Type B pancreatic cell (in vitro differentiated cells): Measurements from ENCODE around the gene ASRGL1. TPM values are rescaled to one million over a fixed set of nuclear protein-coding genes. Genes with fewer than 3 reads are reported as not detected.

Experiments used
- DNase-seq: peaks from one replicate; pipeline ENCODE4 v3.0.0; 2021; ENCODE audit warnings: mixed read lengths; ENCODE audit not compliant: unreplicated experiment; ENCODE audit errors: extremely low spot score
- H3K27ac Mint-ChIP-seq: 2 replicates; pipeline ENCODE4 v1.8.0; 2021; ENCODE audit warnings: mild to moderate bottlenecking, mixed read lengths
- H3K27me3 Mint-ChIP-seq: 2 replicates; pipeline ENCODE4 v1.8.0; 2021; ENCODE audit warnings: mixed read lengths
- H3K36me3 Mint-ChIP-seq: 2 replicates; pipeline ENCODE4 v1.8.0; 2021; ENCODE audit warnings: mixed read lengths
- H3K4me1 Mint-ChIP-seq: one replicate; pipeline ENCODE4 v1.8.0; 2021; ENCODE audit warnings: mixed read lengths; ENCODE audit not compliant: unreplicated experiment
- H3K4me3 Mint-ChIP-seq: 2 replicates; pipeline ENCODE4 v1.8.0; 2021; ENCODE audit warnings: mild to moderate bottlenecking, mixed read lengths
- H3K9me3 Mint-ChIP-seq: 2 replicates; pipeline ENCODE4 v1.8.0; 2021; ENCODE audit warnings: mixed read lengths
- total RNA-seq: library from RNA; stranded (reverse); gene quantifications from 2 replicates; pipeline ENCODE4 v1.2.1, GENCODE V29; 2021; ENCODE audit warnings: low replicate concordance
- TF ChIP-seq, protein P1 (sequence below): fragments of 200-600 bp; sonication (generic); conservative IDR thresholded peaks from 2 replicates; pipeline ENCODE4 v1.5.0; 2021; ENCODE audit warnings: antibody characterized with exemption, mild to moderate bottlenecking

The ASRGL1 gene
- total RNA-seq, 1 donor from 2014 or later, result 48.0 TPM

DNA sequence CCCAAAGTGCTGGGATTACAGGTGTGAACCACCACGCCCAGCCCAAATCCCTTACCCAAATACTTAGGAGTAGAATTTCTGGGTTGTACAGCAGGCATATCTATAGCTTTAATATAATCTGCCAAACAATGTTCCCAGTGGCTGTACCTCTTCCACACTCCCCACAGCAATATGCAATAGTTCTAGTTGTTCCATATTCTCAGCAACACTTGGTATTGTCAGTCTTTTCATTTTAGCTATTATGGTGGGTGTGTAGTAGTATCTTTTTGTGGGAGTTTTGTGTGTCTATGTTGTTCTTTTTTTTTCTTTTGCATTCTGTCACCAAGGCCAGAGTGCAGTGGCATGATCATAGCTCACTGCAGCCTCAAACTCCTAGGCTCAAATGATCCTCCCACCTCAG, 100.4 kb downstream of the ASRGL1 start:
- H3K4me1 Mint-ChIP-seq, result peaks cover 23% of the 10 kb centered on the region
- H3K9me3 Mint-ChIP-seq, result no peaks in the 10 kb centered on the region
- no peak overlapping the region for H3K27ac Mint-ChIP-seq
- no peak for DNase-seq
- TF ChIP-seq, protein P1, sequence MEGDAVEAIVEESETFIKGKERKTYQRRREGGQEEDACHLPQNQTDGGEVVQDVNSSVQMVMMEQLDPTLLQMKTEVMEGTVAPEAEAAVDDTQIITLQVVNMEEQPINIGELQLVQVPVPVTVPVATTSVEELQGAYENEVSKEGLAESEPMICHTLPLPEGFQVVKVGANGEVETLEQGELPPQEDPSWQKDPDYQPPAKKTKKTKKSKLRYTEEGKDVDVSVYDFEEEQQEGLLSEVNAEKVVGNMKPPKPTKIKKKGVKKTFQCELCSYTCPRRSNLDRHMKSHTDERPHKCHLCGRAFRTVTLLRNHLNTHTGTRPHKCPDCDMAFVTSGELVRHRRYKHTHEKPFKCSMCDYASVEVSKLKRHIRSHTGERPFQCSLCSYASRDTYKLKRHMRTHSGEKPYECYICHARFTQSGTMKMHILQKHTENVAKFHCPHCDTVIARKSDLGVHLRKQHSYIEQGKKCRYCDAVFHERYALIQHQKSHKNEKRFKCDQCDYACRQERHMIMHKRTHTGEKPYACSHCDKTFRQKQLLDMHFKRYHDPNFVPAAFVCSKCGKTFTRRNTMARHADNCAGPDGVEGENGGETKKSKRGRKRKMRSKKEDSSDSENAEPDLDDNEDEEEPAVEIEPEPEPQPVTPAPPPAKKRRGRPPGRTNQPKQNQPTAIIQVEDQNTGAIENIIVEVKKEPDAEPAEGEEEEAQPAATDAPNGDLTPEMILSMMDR, result no peak
- no peaks in the 10 kb centered on the region for H3K36me3 Mint-ChIP-seq
- no peaks in the 10 kb centered on the region for H3K27me3 Mint-ChIP-seq
- no peak overlapping the region for H3K4me3 Mint-ChIP-seq

- no peaks in the 10 kb centered on the region for H3K27me3 Mint-ChIP-seq
- no peaks in the 10 kb centered on the region for H3K36me3 Mint-ChIP-seq
- DNase-seq, result no peak
- H3K4me1 Mint-ChIP-seq, result peaks cover 25% of the 10 kb centered on the region
- H3K9me3 Mint-ChIP-seq, result no peaks in the 10 kb centered on the region
- H3K4me3 Mint-ChIP-seq, result no peak overlapping the region
- H3K27ac Mint-ChIP-seq, result no peak overlapping the region
- TF ChIP-seq, protein P1, result no peak
These were observed 101.4 kb downstream of the ASRGL1 start for GRCh38 chr11:62438641-62439040.

GRCh38 chr11:62439785-62440602, 102.7 kb downstream of the ASRGL1 start:
- Mint-ChIP-seq H3K36me3 (no peaks in the 10 kb centered on the region), H3K4me3 (no peak overlapping the region), H3K9me3 (no peaks in the 10 kb centered on the region), H3K27me3 (no peaks in the 10 kb centered on the region), H3K4me1 (peaks cover 29% of the 10 kb centered on the region), H3K27ac (no peak overlapping the region)
- no peak for DNase-seq
- TF ChIP-seq, protein P1, result no peak

Other genes starting within 250 kb of the ASRGL1 start
- gene INCENP, start 213.4 kb upstream of the ASRGL1 start, total RNA-seq, result 38.8 and 96.7 TPM in 2 replicates
- gene SCGB1D1, start 147.2 kb upstream of the ASRGL1 start, total RNA-seq, result not detected in 2 replicates
- gene SCGB2A1, start 128.8 kb upstream of the ASRGL1 start, total RNA-seq, result not detected in 2 replicates
- gene SCGB1D2, start 95.2 kb upstream of the ASRGL1 start, total RNA-seq, result not detected in 2 replicates
- gene SCGB2A2, start 67.3 kb upstream of the ASRGL1 start, total RNA-seq, result not detected in 2 replicates
- gene SCGB1D4, start 38.4 kb upstream of the ASRGL1 start, total RNA-seq, result not detected in 2 replicates
- not detected in 2 replicates for gene SCGB1A1, start 81.6 kb downstream of the ASRGL1 start, total RNA-seq
- 302 and 656 TPM in 2 replicates for gene AHNAK, start 209.4 kb downstream of the ASRGL1 start, total RNA-seq
- 1,846 and 2,051 TPM in 2 replicates for gene EEF1G, start 236.4 kb downstream of the ASRGL1 start, total RNA-seq